ENCODE data around the gene GCC1. TPM values are rescaled to one million over a fixed set of nuclear protein-coding genes. Genes with fewer than 3 reads are reported as not detected.

The GCC1 gene
- total and polyA plus RNA-seq, 2 donors (not counting 3 experiments of a cell fraction or from before 2014, with no cell fraction given): 4.6 to 15.5 TPM

DNA sequence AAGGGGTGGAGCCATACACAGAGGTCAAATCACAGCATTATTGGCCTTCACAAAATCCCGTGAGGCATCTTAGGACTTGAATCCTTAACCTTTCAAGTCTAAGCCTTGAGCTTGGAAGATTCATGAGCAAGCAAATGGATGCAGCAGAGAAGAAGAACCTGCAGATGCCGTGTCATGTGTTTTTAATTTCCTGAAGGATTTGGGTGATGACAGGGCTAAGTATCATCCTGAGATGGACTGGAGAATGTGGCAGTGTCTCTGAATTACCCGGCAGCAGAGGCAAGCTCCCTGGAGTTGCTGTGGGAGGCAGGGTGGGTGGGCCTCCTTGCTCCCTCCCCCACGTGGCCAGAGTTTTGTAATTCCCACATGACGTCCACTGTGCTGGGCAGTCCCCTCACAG lies 50.8 kb downstream of the GCC1 start:
- Histone ChIP-seq H4K20me1 (replicated peaks; ENCODE audit: control insufficient read depth, extremely low read depth, insufficient read depth, low read length) (no peaks in the 10 kb centered on the region), H2AFZ (ENCODE audit: low read depth, low read length) (no peak overlapping the region), H3K4me3 (replicated peaks in 1 of 3; ENCODE audit: insufficient read depth in 1 of 3, low read depth in 1 of 3, low read length in 3 of 3) (no peak overlapping the region), H3K27me3 (ENCODE audit: control insufficient read depth in 2 of 2, insufficient read depth in 2 of 2, low read length in 2 of 2) (peaks cover 17 to 20% of the 10 kb centered on the region in 2 experiments), H3K79me2 (ENCODE audit: control insufficient read depth, insufficient read depth, low read length) (no peaks in the 10 kb centered on the region), H3K27ac (ENCODE audit: insufficient read depth, low read depth, low read length) (no peak overlapping the region), H3K36me3 (ENCODE audit: control insufficient read depth in 2 of 2, extremely low read depth in 1 of 2, insufficient read depth in 2 of 2, low read length in 2 of 2) (no peaks in the 10 kb centered on the region), H3K9me3 (replicated peaks; ENCODE audit: control insufficient read depth, insufficient read depth, low read length) (no peaks in the 10 kb centered on the region), H3K9ac (replicated peaks; ENCODE audit: extremely low read depth, insufficient read depth, low read length) (no peak overlapping the region), H3K4me2 (ENCODE audit: insufficient read depth, low read length) (no peak overlapping the region), H3K9me1 (replicated peaks; ENCODE audit: control insufficient read depth, extremely low read depth, insufficient read depth, low read length) (no peaks in the 10 kb centered on the region), H3K4me1 (ENCODE audit: control insufficient read depth, extremely low read depth, insufficient read depth, low read length) (no peaks in the 10 kb centered on the region)
- BruUV-seq (replicated peaks): no TSS peak
- intact Hi-C loops (cut with micrococcal nuclease) (no loop called here), dilution Hi-C loops (cut with MboI; ENCODE audit: extremely low pct_ligation_motif_present, low sequenced_read_pairs) (no loop called here)
- ChIA-PET POLR2A (no interaction called here), CTCF (no interaction called here)
- DNase-seq (ENCODE audit: low read depth, low spot score) (no peak), FAIRE-seq (no peak)
- no peak for TF ChIP-seq JUN (IDR thresholded peaks at IDR 0.05; ENCODE audit: borderline replicate concordance, insufficient read depth, insufficient read length, low read depth)
- no peak for TF ChIP-seq MYC (IDR thresholded peaks at IDR 0.05; ENCODE audit: low read depth, low read length)
- TF ChIP-seq POLR2AphosphoS5 (IDR thresholded peaks at IDR 0.05; ENCODE audit: insufficient read depth, low read depth, low read length): no peak
- TF ChIP-seq FOS (IDR thresholded peaks at IDR 0.05; ENCODE audit: borderline replicate concordance, insufficient read depth, low read length): no peak
- no peak for TF ChIP-seq GATA2 (IDR thresholded peaks at IDR 0.05; ENCODE audit: insufficient read depth, insufficient read length, low read depth, low read length)
- TF ChIP-seq, protein P1, sequence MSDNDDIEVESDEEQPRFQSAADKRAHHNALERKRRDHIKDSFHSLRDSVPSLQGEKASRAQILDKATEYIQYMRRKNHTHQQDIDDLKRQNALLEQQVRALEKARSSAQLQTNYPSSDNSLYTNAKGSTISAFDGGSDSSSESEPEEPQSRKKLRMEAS (IDR thresholded peaks at IDR 0.05; ENCODE audit: insufficient read depth, insufficient read length): no peak
- TF ChIP-seq POLR2A (IDR thresholded peaks at IDR 0.05; ENCODE audit: low read depth, low read length): no peak
- TF ChIP-seq EZH2 (IDR thresholded peaks at IDR 0.05; ENCODE audit: borderline replicate concordance, low read depth, low read length, severe bottlenecking): no peak
- no peak for TF ChIP-seq CTCF (IDR thresholded peaks at IDR 0.05; ENCODE audit: extremely low read depth in 1 of 2, insufficient read depth in 1 of 2, low read depth in 1 of 2, low read length in 2 of 2)
